ENCODE measurements around the gene PROB1. TPM values are rescaled to one million over a fixed set of nuclear protein-coding genes. Genes with fewer than 3 reads are reported as not detected.

The PROB1 gene
- total and polyA plus RNA-seq, 2 of the 13 experiments (the other 11 are each of a cell fraction or from before 2014, with no cell fraction given): 0.69 to 1.1 TPM

GRCh38 chr5:139341689-139342422, 53.0 kb downstream of the PROB1 start, which contains the start of gene PAIP2 (continued):
- TF ChIP-seq ZNF362 (CRISPR knock-in tag; IDR thresholded peaks at IDR 0.05; ENCODE audit: borderline replicate concordance): peak; percentile 67; the same call in 1 of the 2 replicates
- peak; percentile 90 for TF ChIP-seq ATF2 (CRISPR knock-in tag; IDR thresholded peaks at IDR 0.05)
- TF ChIP-seq TIGD3 (CRISPR knock-in tag; IDR thresholded peaks at IDR 0.05; ENCODE audit: borderline replicate concordance): no peak; the same call in 1 of the 2 replicates
- peak; percentile 68 for TF ChIP-seq ZNF609 (CRISPR knock-in tag; IDR thresholded peaks at IDR 0.05; ENCODE audit: borderline replicate concordance)
- TF ChIP-seq HCFC1 (IDR thresholded peaks at IDR 0.05; ENCODE audit: low read depth, low read length): peak; percentile 54; the same call in 1 of the 2 replicates
- TF ChIP-seq ELK4 (CRISPR knock-in tag; IDR thresholded peaks at IDR 0.05; ENCODE audit: borderline replicate concordance): no peak
- peak; percentile 75; the same call in 1 of the 2 replicates for TF ChIP-seq JUND (CRISPR knock-in tag; IDR thresholded peaks at IDR 0.05)
- no peak for TF ChIP-seq FOXP1 (IDR thresholded peaks at IDR 0.05)
- TF ChIP-seq FOXP1 (CRISPR knock-in tag; IDR thresholded peaks at IDR 0.05): 0 out of 2 replicates have a peak, but pooled peaks have one; percentile 23
- TF ChIP-seq NR1H2 (CRISPR knock-in tag; IDR thresholded peaks at IDR 0.05; ENCODE audit: borderline replicate concordance, low read depth): peak; percentile 77; the same call in 1 of the 2 replicates
- TF ChIP-seq ZNF143 (CRISPR knock-in tag; IDR thresholded peaks at IDR 0.05): peak; percentile 79
- TF ChIP-seq EHMT2 (IDR thresholded peaks at IDR 0.05; ENCODE audit: borderline replicate concordance, low read depth, low read length): no peak
- no peak for TF ChIP-seq ZSCAN22 (CRISPR knock-in tag; IDR thresholded peaks at IDR 0.05)
- 0 out of 2 replicates have a peak, but pooled peaks have one; percentile 63 for TF ChIP-seq ZBTB4 (CRISPR knock-in tag; IDR thresholded peaks at IDR 0.05; ENCODE audit: borderline replicate concordance)
